GM23248 (cell line): ENCODE measurements around the gene EXOSC10. TPM values are rescaled to one million over a fixed set of nuclear protein-coding genes. Genes with fewer than 3 reads are reported as not detected.
"Not testable (repeated sequence)": the region's sequence is repeated elsewhere in the genome, so short reads cannot be mapped to it uniquely, and the experiment has no call there.

Experiments used
- DNase-seq: peaks from one replicate; pipeline ENCODE4 v3.0.0-alpha.2; 2015
- H2AFZ ChIP-seq: fragments of 200-600 bp; sonication (generic); 2 replicates; pipeline ENCODE4 v1.6.1; 2016; ENCODE audit warnings: antibody characterized with exemption
- H3F3A ChIP-seq: fragments of 200-600 bp; sonication (generic); 2 replicates; pipeline ENCODE4 v1.6.1; 2016; ENCODE audit warnings: mild to moderate bottlenecking, antibody characterized with exemption, mixed run types; ENCODE audit not compliant: insufficient read depth
- H3K27ac ChIP-seq: fragments of 200-600 bp; sonication (generic); 2 replicates; pipeline ENCODE4 v1.5.1; 2016; ENCODE audit warnings: mild to moderate bottlenecking
- H3K27me3 ChIP-seq: fragments of 200-600 bp; sonication (generic); replicated peaks from 2 replicates; pipeline ENCODE4 v1.6.1; 2016; ENCODE audit warnings: mild to moderate bottlenecking; ENCODE audit not compliant: insufficient read depth
- H3K36me3 ChIP-seq: fragments of 200-600 bp; sonication (generic); 2 replicates; pipeline ENCODE4 v1.6.1; 2016; ENCODE audit warnings: low read depth, mild to moderate bottlenecking
- H3K4me1 ChIP-seq: fragments of 200-600 bp; sonication (generic); 2 replicates; pipeline ENCODE4 v1.6.1; 2016; ENCODE audit warnings: mild to moderate bottlenecking; ENCODE audit not compliant: insufficient read depth
- H3K4me2 ChIP-seq: fragments of 200-600 bp; sonication (generic); one replicate; pipeline ENCODE4 v1.6.1; 2016; ENCODE audit warnings: mild to moderate bottlenecking; ENCODE audit not compliant: unreplicated experiment
- H3K4me3 ChIP-seq: fragments of 200-600 bp; sonication (generic); 2 replicates; pipeline ENCODE4 v1.5.1; 2016; ENCODE audit warnings: mild to moderate bottlenecking
- H3K79me2 ChIP-seq: fragments of 200-600 bp; sonication (generic); 2 replicates; pipeline ENCODE4 v1.6.1; 2016; ENCODE audit warnings: mild to moderate bottlenecking; ENCODE audit not compliant: insufficient read depth
- H3K9ac ChIP-seq: fragments of 200-600 bp; sonication (generic); 2 replicates; pipeline ENCODE4 v1.6.1; 2016; ENCODE audit warnings: mild to moderate bottlenecking
- H3K9me2 ChIP-seq: fragments of 200-600 bp; sonication (generic); 2 replicates; pipeline ENCODE4 v1.6.1; 2016; ENCODE audit warnings: mixed run types, mild to moderate bottlenecking, moderate library complexity; ENCODE audit not compliant: insufficient read depth
- H3K9me3 ChIP-seq: fragments of 200-600 bp; sonication (generic); one replicate; pipeline ENCODE4 v1.6.1; 2017; ENCODE audit warnings: low read depth
- H4K20me1 ChIP-seq: fragments of 200-600 bp; sonication (generic); 2 replicates; pipeline ENCODE4 v1.6.0; 2016; ENCODE audit not compliant: insufficient read depth
- EZH2 ChIP-seq: fragments of 200-600 bp; sonication (generic); IDR thresholded peaks from 2 replicates; pipeline ENCODE4 v1.6.1; 2018; ENCODE audit warnings: antibody characterized with exemption, mild to moderate bottlenecking; ENCODE audit not compliant: insufficient read depth, poor library complexity, severe bottlenecking
- EZH2phosphoT487 ChIP-seq: fragments of 200-600 bp; sonication (generic); IDR thresholded peaks from 2 replicates; pipeline ENCODE4 v1.6.1; 2018; ENCODE audit warnings: antibody characterized with exemption, moderate library complexity, mild to moderate bottlenecking, low read depth; ENCODE audit not compliant: insufficient read depth
- WGBS, 2 experiments: methylation state at CpG; one replicate each; pipeline ENCODE4 v1.1.6; 2015 to 2017; ENCODE audit warnings: low lambda C conversion rate in 2 of 2, low coverage in 1 of 2; ENCODE audit errors: missing lambda C conversion rate in 2 of 2; 5-methylcytosine and 5-hydroxymethylcytosine counted together
- in situ Hi-C: fragments of 300-500 bp; cut with MboI; formaldehyde crosslinking; loops from 2 replicates; pipeline ENCODE4 v1.15.0; 2020
- polyA plus RNA-seq: library from polyadenylated mRNA; unstranded; fragments of >200 nt; fragmentation: Nextera tagmentation; extraction: Ambion mirVana; gene quantifications from 2 replicates; pipeline ENCODE4 v1.2.1, GENCODE V29; 2016
- total RNA-seq: library from RNA; depleted of rRNA; stranded (reverse); fragments of >200 nt; shearing (Covaris generic); gene quantifications from 2 replicates; pipeline ENCODE4 v1.2.3, GENCODE V29; 2014

Gene EXOSC10
- total and polyA plus RNA-seq, 2 experiments from 2014 or later: 45.4 to 51.2 TPM

DNA sequence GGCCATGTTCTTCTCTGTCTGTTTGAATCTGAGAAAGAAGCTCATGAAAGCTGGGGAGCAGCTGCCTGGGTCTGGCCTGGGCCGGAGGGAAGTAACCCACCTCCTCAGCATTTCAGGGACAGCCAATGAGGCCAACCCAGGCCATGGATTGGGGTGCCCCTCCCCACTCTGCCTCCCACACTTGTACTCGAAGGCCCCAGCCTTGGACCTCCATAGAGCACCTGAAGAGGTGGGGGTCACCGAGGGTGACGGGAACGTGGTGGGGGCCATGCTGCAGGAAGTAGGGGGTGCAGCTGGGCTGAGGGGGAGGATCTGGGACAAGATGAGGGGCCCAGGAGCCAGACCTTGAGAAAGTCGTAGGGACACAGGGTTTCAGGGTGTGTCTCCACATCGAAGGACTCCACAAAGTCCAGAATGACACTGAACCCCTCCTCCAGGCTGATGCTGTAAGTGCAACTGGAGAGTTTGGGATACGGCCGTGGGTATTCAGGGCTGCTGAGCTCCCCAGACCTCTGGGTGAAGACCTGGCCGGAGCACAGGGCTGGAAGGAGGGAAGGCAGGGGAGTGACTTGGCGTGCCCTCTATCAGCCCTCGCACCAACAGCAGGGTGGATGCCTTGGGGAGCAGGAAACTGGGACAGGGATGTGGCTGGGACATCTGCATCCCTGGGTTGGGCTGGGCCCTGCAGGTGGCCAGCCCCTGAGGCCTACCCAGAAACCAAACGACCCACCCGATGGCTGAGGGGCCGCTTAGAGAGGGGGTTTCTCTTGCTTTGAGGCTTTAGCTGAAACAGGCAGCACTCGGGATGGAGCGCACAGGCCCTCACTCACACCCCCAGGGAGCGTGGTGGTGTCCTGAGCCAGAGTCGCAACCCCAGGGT lies 56.4 kb downstream of the EXOSC10 start:
- WGBS, 2 experiments: 56 to 58% methylated on average over 19 of the region's 19 CpGs

DNA sequence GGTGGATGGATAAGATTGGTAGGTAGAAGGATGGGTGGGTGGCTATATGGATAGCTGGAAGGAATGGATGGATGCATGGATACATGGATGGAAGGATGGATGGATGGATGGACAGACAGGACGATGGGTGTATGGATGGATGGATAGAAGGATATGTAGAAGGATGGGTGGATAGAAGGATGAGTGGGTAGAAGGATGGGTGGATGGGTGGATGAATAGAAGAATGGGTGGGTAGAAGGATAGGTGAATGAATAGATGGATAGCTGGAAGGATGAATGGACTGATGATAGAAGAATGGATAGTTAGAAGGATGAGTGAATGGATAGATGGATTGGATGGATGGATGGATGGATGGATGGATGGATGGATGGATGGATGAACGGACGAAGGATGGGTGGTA lies 57.6 kb downstream of the EXOSC10 start:
- in situ Hi-C loops: no loop called here
- Histone ChIP-seq H3K79me2 (no peaks in the 10 kb centered on the region), H3K9me3 (no peaks in the 10 kb centered on the region), H3K4me2 (no peak overlapping the region), H3K4me1 (no peaks in the 10 kb centered on the region), H3K27me3 (no peaks in the 10 kb centered on the region), H3K27ac (no peak overlapping the region), H3K4me3 (no peak overlapping the region), H3K36me3 (no peaks in the 10 kb centered on the region), H2AFZ (no peak overlapping the region), H3K9me2 (no peaks in the 10 kb centered on the region), H3K9ac (no peak overlapping the region), H4K20me1 (no peaks in the 10 kb centered on the region), H3F3A (no peaks in the 10 kb centered on the region)
- TF ChIP-seq EZH2phosphoT487: no peak
- TF ChIP-seq EZH2: no peak
- DNase-seq: no peak
- WGBS, 2 experiments: 64 to 66% methylated on average over 3 of the region's 3 CpGs

More for the DNA sequence above, 56.4 kb downstream of the EXOSC10 start:
- Histone ChIP-seq H3K36me3 (no peaks in the 10 kb centered on the region), H2AFZ (no peak overlapping the region), H3K4me2 (no peak overlapping the region), H3K27me3 (no peaks in the 10 kb centered on the region), H3F3A (no peaks in the 10 kb centered on the region), H3K9me3 (no peaks in the 10 kb centered on the region), H3K4me1 (no peaks in the 10 kb centered on the region), H4K20me1 (no peaks in the 10 kb centered on the region), H3K27ac (no peak overlapping the region), H3K9me2 (no peaks in the 10 kb centered on the region), H3K9ac (no peak overlapping the region), H3K79me2 (no peaks in the 10 kb centered on the region), H3K4me3 (no peak overlapping the region)
- in situ Hi-C loops: no loop called here
- no peak for DNase-seq
- TF ChIP-seq EZH2phosphoT487 (no peak), EZH2 (no peak)

DNA sequence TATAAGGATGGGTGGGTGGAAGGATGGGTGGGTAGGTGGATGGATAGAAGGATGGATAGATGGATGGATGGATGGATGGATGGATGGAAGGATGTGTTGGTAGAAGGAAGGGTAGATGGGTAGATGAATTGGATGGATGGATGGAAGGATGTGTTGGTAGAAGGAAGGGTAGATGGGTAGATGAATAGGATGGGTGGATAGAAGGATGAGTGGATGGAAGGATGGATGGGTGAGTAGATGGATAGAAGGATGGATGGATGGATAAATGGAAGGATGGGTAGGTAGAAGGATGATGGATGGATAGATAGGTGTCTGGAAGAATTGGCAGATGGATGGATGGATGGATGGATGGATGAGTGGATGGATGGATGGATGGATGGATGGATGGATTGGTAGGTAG lies 58.6 kb downstream of the EXOSC10 start:
- Histone ChIP-seq H3K9ac (no peak overlapping the region), H3K27ac (no peak overlapping the region), H3K4me3 (no peak overlapping the region), H3K36me3 (no peaks in the 10 kb centered on the region), H3K79me2 (no peaks in the 10 kb centered on the region), H3K4me1 (no peaks in the 10 kb centered on the region), H4K20me1 (no peaks in the 10 kb centered on the region), H3K9me3 (no peaks in the 10 kb centered on the region), H3K9me2 (no peaks in the 10 kb centered on the region), H3F3A (no peaks in the 10 kb centered on the region), H3K4me2 (no peak overlapping the region), H2AFZ (no peak overlapping the region), H3K27me3 (no peaks in the 10 kb centered on the region)
- in situ Hi-C loops: no loop called here
- no peak for DNase-seq
- TF ChIP-seq EZH2phosphoT487 (no peak), EZH2 (no peak)

DNA sequence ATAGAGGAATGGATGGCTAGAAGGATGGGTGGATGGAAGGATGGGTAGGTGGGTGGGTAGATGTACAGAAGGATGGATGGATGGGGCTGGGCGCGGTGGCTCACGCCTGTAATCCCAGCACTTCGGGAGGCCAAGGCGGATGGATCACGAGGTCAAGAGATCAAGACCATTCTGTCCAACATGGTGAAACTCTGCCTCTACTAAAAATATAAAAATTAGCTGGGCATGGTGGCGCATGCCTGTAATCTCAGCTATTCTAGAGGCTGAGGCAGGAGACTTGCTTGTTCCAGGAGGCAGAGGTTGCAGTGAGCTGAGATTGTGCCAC lies 59.6 kb downstream of the EXOSC10 start:
- in situ Hi-C loops: not testable (repeated sequence)

More for the DNA sequence above, 59.6 kb downstream of the EXOSC10 start:
- H3K36me3 ChIP-seq, H4K20me1 ChIP-seq, H3K9me2 ChIP-seq, H3K9ac ChIP-seq, H3F3A ChIP-seq, DNase-seq, H3K4me1 ChIP-seq, H3K79me2 ChIP-seq, H3K4me3 ChIP-seq, H2AFZ ChIP-seq, H3K27me3 ChIP-seq, H3K4me2 ChIP-seq, H3K9me3 ChIP-seq, H3K27ac ChIP-seq: not testable (repeated sequence)
- WGBS, 2 experiments: 62 to 68% methylated on average over 5 to 7 of the region's 7 CpGs
